Loucy (cell line): ENCODE data around the gene CPVL.

ENCODE experiments used
- H2AFZ ChIP-seq: fragments of 200-600 bp; sonication (generic); 2 replicates; pipeline ENCODE4 v1.6.0; 2016; ENCODE audit warnings: antibody characterized with exemption, mild to moderate bottlenecking, low read length, moderate library complexity
- H3F3A ChIP-seq: fragments of 200-600 bp; 2 replicates; pipeline ENCODE4 v1.6.0; 2016; ENCODE audit warnings: antibody characterized with exemption, low read depth, mild to moderate bottlenecking
- H3K27me3 ChIP-seq: fragments of 200-600 bp; sonication (generic); 2 replicates; pipeline ENCODE4 v1.6.1; 2014; ENCODE audit warnings: low read length, mild to moderate bottlenecking; ENCODE audit not compliant: insufficient read depth, poor library complexity, severe bottlenecking
- H3K36me3 ChIP-seq: fragments of 200-600 bp; sonication (generic); 2 replicates; pipeline ENCODE4 v1.6.1; 2016; ENCODE audit warnings: low read length; ENCODE audit not compliant: insufficient read depth
- H3K4me1 ChIP-seq: fragments of 200-600 bp; sonication (generic); 2 replicates; pipeline ENCODE4 v1.5.1; 2014; ENCODE audit warnings: low read length, mild to moderate bottlenecking; ENCODE audit not compliant: insufficient read depth, poor library complexity, severe bottlenecking
- H3K4me2 ChIP-seq: fragments of 200-600 bp; sonication (generic); 2 replicates; pipeline ENCODE4 v1.6.0; 2014; ENCODE audit warnings: antibody characterized with exemption, low read length, low read depth, mild to moderate bottlenecking; ENCODE audit not compliant: poor library complexity, severe bottlenecking
- H3K4me3 ChIP-seq: fragments of 200-600 bp; sonication (generic); 2 replicates; pipeline ENCODE4 v1.5.1; 2014; ENCODE audit warnings: low read length, mild to moderate bottlenecking, mixed read lengths; ENCODE audit not compliant: poor library complexity, severe bottlenecking
- H3K79me2 ChIP-seq: fragments of 200-600 bp; sonication (generic); 2 replicates; pipeline ENCODE4 v1.6.1; 2014; ENCODE audit warnings: low read length; ENCODE audit not compliant: insufficient read depth
- H3K9ac ChIP-seq: fragments of 200-600 bp; sonication (generic); 2 replicates; pipeline ENCODE4 v1.6.0; 2014; ENCODE audit warnings: mild to moderate bottlenecking, low read depth, low read length, moderate library complexity; ENCODE audit not compliant: poor library complexity, severe bottlenecking
- H3K9me2 ChIP-seq: fragments of 200-600 bp; sonication (generic); replicated peaks from 2 replicates; pipeline ENCODE4 v1.6.1; 2016; ENCODE audit warnings: low read depth, low read length, mixed read lengths
- H3K9me3 ChIP-seq: fragments of 200-600 bp; sonication (generic); 2 replicates; pipeline ENCODE4 v1.6.1; 2014; ENCODE audit warnings: mild to moderate bottlenecking, antibody characterized with exemption, low read length, low read depth; ENCODE audit not compliant: insufficient read depth
- H4K20me1 ChIP-seq: fragments of 200-600 bp; sonication (generic); 2 replicates; pipeline ENCODE4 v1.6.0; 2014; ENCODE audit warnings: antibody characterized with exemption, low read length, mild to moderate bottlenecking; ENCODE audit not compliant: insufficient read depth, poor library complexity, severe bottlenecking
- CTCF ChIP-seq: fragments of 200-600 bp; sonication (generic); conservative IDR thresholded peaks from 2 replicates; pipeline ENCODE4 v1.5.1; 2014; ENCODE audit warnings: mild to moderate bottlenecking, antibody characterized with exemption, low read length
- EZH2phosphoT487 ChIP-seq: fragments of 200-600 bp; IDR thresholded peaks from 2 replicates; pipeline ENCODE4 v1.6.1; 2018; ENCODE audit warnings: antibody characterized with exemption, mild to moderate bottlenecking, moderate library complexity, borderline replicate concordance

The CPVL gene

GRCh38 chr7:29013931-29014330, 132.4 kb downstream of the CPVL start:
- H4K20me1 ChIP-seq, result no peaks in the 10 kb centered on the region
- no peaks in the 10 kb centered on the region for H3F3A ChIP-seq
- H3K4me3 ChIP-seq, result no peak overlapping the region
- no peak overlapping the region for H2AFZ ChIP-seq
- no peaks in the 10 kb centered on the region for H3K36me3 ChIP-seq
- no peaks in the 10 kb centered on the region for H3K79me2 ChIP-seq
- no peak overlapping the region for H3K4me2 ChIP-seq
- no peaks in the 10 kb centered on the region for H3K9me3 ChIP-seq
- H3K9me2 ChIP-seq, result no peaks in the 10 kb centered on the region
- TF ChIP-seq EZH2phosphoT487 (no peak), CTCF (no peak)
- no peaks in the 10 kb centered on the region for H3K4me1 ChIP-seq
- no peak overlapping the region for H3K9ac ChIP-seq
- no peaks in the 10 kb centered on the region for H3K27me3 ChIP-seq

- Histone ChIP-seq H3K4me1 (peaks cover 3% of the 10 kb centered on the region), H3K36me3 (no peaks in the 10 kb centered on the region), H3K4me2 (no peak overlapping the region), H2AFZ (no peak overlapping the region), H3K9me3 (no peaks in the 10 kb centered on the region), H3F3A (no peaks in the 10 kb centered on the region), H3K9ac (no peak overlapping the region), H4K20me1 (no peaks in the 10 kb centered on the region), H3K4me3 (no peak overlapping the region), H3K27me3 (no peaks in the 10 kb centered on the region), H3K9me2 (no peaks in the 10 kb centered on the region), H3K79me2 (no peaks in the 10 kb centered on the region)
- no peak for TF ChIP-seq EZH2phosphoT487
- TF ChIP-seq CTCF, result no peak
Measured at GRCh38 chr7:29013082-29013695, 133.1 kb downstream of the CPVL start.

- Histone ChIP-seq H3K79me2 (no peaks in the 10 kb centered on the region), H3K36me3 (no peaks in the 10 kb centered on the region), H3F3A (no peaks in the 10 kb centered on the region), H3K9me2 (no peaks in the 10 kb centered on the region), H3K9ac (no peak overlapping the region), H4K20me1 (no peaks in the 10 kb centered on the region), H3K27me3 (no peaks in the 10 kb centered on the region), H3K4me1 (peaks cover 3% of the 10 kb centered on the region), H3K9me3 (no peaks in the 10 kb centered on the region), H2AFZ (no peak overlapping the region), H3K4me2 (no peak overlapping the region), H3K4me3 (no peak overlapping the region)
- no peak for TF ChIP-seq CTCF
- no peak for TF ChIP-seq EZH2phosphoT487
Measured at GRCh38 chr7:29009947-29010346, 136.4 kb downstream of the CPVL start.
